IPS-NIHi7 (cell line): ENCODE data around the gene CA5A.

Experiments
- DNase-seq: peaks from one replicate; pipeline ENCODE4 v3.0.0; 2012; ENCODE audit warnings: mixed read lengths; ENCODE audit errors: extremely low spot score

CA5A gene

GRCh38 chr16:87848676-87849345 is 87.5 kb downstream of the CA5A start:
- no peak for DNase-seq

GRCh38 chr16:87847785-87848675 is 88.3 kb downstream of the CA5A start:
- DNase-seq = no peak

- no peak for DNase-seq
These were observed 88.9 kb downstream of the CA5A start for GRCh38 chr16:87847467-87847784.

GRCh38 chr16:87846705-87847466 is 89.4 kb downstream of the CA5A start:
- no peak for DNase-seq

GRCh38 chr16:87845807-87846619 is 90.3 kb downstream of the CA5A start:
- no peak for DNase-seq

DNA sequence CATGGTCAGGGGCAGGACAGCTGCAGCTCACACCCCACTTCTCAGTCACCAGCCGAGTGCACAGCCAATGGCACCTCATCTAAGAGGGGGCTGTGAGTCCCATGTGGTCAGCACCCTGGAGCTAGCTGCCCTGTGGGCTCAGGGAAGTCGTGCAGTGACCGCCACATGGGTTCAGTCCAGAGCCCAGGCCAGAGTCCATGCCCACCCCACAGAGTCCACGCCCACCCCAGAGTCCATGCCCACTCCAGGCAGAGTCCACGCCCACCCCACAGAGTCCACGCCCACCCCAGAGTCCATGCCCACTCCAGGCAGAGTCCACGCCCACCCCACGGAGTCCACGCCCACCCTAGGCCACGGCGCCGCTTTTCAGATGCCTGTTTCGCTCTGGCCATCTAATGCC is 91.1 kb downstream of the CA5A start:
- DNase-seq = no peak

GRCh38 chr16:87844809-87845208 is 91.5 kb downstream of the CA5A start:
- DNase-seq = no peak

- peak; percentile 67 for DNase-seq
These were observed 92.1 kb downstream of the CA5A start for GRCh38 chr16:87844120-87844733.

DNA sequence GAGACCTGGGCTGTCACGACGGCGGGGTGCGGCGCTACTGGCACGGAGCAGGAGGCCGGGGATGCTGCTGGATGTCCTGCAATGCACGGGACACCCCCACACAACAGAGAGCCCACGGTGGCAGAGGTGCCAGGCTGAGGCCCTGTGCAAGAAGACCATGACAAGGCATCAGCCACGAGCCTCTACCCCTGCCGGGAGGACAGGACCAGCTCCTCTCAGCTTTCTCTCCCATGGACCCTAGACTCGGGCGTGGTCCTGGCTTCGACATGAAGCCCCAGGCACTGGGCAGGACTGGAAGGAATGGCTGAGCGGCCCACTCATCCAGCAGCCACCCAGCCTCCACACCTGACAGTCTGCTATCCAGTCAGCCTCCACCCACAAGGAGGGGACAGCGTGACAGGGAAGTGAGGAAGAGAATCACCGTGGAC is 92.6 kb downstream of the CA5A start:
- DNase-seq = no peak

DNA sequence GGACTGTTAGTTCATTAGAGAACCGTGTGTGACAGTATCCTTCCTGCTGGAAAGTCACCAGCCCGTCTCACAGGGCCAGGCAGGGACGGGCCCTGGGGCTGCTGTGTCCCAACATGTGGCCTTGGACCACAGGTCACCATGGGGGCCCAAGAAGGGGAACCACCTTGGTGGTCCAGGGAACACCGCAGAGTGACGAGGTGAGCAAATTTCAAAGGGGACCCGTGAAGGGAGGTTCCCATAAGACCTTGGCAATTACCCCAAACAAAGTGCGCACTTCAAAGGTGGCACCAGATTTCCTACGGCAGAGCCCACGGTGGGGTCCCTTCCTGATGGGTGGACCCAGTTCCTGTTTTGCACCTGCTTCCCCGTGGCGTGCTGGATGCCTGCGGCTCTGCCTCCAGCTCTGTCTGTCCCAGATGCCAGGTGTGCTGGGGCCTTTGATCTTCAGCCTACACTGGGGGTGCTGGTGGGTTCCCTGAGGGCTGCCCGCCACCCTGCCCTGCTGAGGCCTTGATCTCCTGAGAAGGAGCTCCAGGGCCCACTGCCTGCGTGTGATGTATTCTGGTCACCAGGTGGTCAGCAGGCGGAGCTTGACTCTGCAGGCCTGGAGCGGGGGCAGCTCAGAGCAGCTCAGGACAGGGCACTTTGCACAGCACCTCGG is 94.0 kb downstream of the CA5A start:
- no peak for DNase-seq

DNA sequence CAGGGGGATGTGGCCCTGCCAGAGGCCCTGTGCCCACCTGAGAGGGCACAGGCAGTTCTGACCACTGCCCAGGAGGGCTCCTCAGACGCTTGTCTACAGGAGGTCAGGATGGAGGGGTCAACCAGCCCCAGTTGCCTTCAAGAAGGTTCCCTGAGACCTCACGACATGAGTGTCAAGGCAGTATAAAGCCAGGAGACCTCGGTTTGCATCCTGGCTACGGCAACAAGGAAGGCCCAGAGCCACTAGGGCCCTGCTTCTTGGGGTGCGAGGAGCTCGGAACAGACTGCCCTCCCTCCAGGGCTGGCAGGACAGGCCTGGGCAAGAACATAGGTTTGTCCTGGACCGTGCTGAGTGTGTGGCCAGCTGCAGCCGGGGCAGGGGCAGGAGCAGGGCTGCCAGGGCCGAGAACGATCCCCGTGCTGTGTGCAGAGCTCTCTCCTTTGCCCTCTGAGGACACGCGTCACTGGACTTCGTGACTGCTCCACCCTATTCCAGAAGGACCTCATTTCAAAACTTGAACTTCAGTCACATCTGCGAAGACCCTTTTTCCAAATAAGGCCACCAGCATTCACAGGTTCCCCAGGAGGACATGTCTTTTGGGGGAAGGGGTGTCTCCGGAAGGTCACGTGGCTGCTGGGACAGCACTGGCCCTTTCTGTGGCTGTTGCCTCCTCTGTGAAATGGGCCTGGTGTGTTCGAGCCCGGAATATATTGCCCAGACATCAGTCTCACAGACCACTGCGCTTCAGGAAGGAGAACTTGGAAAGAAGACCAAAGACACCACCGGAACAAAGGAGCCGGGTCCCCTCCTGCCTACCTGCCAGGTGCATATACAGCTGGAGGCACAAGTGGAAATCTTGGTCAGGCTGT is 94.8 kb downstream of the CA5A start:
- no peak for DNase-seq

DNA sequence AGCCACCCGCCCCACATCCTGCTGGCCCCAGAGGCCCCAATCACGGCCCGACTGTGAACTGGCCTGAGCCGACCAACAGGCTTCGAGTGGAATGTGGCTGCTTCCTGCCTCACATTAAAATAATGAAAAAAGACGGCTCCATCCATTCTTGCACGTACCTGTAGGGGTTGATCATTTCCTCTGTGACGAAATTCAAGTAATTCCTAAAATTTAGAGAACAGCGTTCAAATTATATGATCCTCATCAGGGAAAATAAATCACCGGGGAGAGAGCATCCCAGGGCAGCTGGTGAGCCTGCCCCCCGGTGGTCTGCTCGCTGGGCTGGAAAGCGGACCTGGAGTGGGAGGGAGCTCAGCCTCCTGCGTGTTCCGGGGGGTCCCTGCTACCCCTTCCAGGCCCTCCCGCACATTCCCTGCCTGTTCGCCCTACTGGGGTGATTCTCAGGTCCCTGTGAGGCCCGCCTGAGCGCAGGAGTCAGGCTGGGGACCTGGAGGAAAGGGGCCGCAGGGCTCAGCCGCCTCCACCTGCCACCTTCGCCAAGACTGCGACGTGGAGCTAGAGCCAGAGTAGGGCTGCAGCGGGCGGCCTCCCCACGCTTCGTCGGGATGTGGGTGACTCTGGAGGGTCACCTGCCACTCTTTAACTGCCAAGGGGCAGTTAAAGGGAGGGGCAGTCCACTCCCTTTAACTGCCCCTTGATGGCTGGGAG is 95.9 kb downstream of the CA5A start:
- no peak for DNase-seq

GRCh38 chr16:87839542-87840270 is 96.6 kb downstream of the CA5A start:
- DNase-seq = no peak

DNA sequence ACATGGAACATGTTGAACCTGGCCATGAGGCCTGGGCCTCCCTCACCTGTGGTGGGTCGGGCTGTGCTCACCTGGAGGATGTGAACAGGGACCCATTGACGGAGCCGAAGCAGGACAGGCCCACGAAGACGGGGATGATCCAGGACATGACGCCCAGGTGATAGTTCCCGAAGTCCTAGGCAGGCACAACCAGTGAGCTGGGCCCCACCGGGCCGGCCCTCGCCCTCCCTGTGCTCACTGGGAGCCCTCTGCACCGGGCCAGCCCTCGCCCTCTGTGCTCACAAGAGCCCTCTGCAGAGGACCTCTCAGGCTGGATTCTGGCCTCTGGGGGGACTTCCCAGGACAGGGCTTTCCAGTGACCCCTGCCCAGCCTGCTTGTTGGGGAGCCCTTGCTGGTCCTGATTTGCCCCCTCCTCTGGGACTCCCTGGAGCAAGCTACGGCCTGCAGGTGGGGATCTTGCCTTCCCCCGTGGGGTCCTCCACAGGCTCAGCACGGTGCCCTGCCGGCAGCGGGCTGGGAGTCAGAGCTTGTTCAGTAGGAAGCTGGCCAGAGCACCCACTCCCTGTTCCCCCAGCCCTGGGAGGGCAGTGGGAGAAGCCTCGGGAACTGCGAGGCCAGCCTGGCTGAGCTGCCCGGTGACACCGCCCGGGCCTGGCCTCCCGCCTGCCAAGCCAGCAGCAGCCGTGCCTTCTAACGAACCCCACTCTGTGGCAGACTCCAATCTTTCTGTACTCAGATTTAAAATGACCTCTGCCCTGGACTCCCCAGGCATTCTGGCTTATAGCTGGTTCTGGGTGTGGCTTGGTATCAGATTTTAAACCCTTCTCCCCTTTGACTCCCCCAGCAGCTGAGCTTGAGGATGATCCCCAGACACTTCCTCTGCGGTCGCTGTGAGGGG is 97.4 kb downstream of the CA5A start:
- no peak for DNase-seq
